OCI-LY1 (cell line): ENCODE measurements around the gene EGFL7.

Experiments used
- EZH2 ChIP-seq: fragments of 200-600 bp; sonication (generic), shearing (Covaris generic); IDR thresholded peaks from 2 replicates; pipeline ENCODE4 v1.8.0; 2017; ENCODE audit warnings: borderline replicate concordance, mixed run types, mild to moderate bottlenecking, antibody characterized with exemption, low read length, moderate library complexity, mixed read lengths
- TF ChIP-seq, protein P1 (sequence below): fragments of 200-600 bp; sonication (generic), shearing (Covaris generic); IDR thresholded peaks from 2 replicates; pipeline ENCODE4 v1.5.1; 2017; ENCODE audit warnings: mild to moderate bottlenecking, antibody characterized with exemption, low read length, moderate library complexity, mixed read lengths

- TF ChIP-seq, protein P1, sequence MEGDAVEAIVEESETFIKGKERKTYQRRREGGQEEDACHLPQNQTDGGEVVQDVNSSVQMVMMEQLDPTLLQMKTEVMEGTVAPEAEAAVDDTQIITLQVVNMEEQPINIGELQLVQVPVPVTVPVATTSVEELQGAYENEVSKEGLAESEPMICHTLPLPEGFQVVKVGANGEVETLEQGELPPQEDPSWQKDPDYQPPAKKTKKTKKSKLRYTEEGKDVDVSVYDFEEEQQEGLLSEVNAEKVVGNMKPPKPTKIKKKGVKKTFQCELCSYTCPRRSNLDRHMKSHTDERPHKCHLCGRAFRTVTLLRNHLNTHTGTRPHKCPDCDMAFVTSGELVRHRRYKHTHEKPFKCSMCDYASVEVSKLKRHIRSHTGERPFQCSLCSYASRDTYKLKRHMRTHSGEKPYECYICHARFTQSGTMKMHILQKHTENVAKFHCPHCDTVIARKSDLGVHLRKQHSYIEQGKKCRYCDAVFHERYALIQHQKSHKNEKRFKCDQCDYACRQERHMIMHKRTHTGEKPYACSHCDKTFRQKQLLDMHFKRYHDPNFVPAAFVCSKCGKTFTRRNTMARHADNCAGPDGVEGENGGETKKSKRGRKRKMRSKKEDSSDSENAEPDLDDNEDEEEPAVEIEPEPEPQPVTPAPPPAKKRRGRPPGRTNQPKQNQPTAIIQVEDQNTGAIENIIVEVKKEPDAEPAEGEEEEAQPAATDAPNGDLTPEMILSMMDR, result no peak
- no peak for TF ChIP-seq EZH2
Measured at GRCh38 chr9:136622538-136622948, 40.2 kb upstream of the EGFL7 start.
